Small intestine (tissue), 7 donors: ENCODE results near the gene MPZL2. TPM values are rescaled to one million over a fixed set of nuclear protein-coding genes. Genes with fewer than 3 reads are reported as not detected.

Source experiments
- DNase-seq, 2 donors: peaks; one replicate each; pipeline versions ENCODE4 v3.0.0 to v3.0.0-alpha.2; 2013
- FAIRE-seq: peaks from 2 replicates; lab custom pipeline; 2012; peaks lifted over from hg19 to GRCh38; lab: Jason Lieb, UNC
- H3K27ac ChIP-seq, 3 donors: one replicate each; pipeline ENCODE4 v1.5.1; 2013; ENCODE audit warnings: low read length in 2 of 3, mild to moderate bottlenecking in 2 of 3, control low read depth in 1 of 3, inconsistent platforms in 1 of 3, low read depth in 1 of 3, moderate library complexity in 1 of 3
- H3K27me3 ChIP-seq, 3 donors: one replicate each; pipeline ENCODE4 v1.6.1; 2013; ENCODE audit warnings: low read length in 3 of 3, inconsistent platforms in 1 of 3; ENCODE audit not compliant: control insufficient read depth in 3 of 3, insufficient read depth in 3 of 3
- H3K36me3 ChIP-seq, 3 donors: one replicate each; pipeline ENCODE4 v1.6.1; 2013; ENCODE audit warnings: low read length in 3 of 3, inconsistent platforms in 1 of 3, low read depth in 1 of 3, mild to moderate bottlenecking in 1 of 3, moderate library complexity in 1 of 3; ENCODE audit not compliant: control insufficient read depth in 3 of 3, insufficient read depth in 2 of 3
- H3K4me1 ChIP-seq, 3 donors: one replicate each; pipeline ENCODE4 v1.6.1; 2013; ENCODE audit warnings: low read length in 2 of 3, inconsistent platforms in 1 of 3, low read depth in 1 of 3, mild to moderate bottlenecking in 1 of 3, moderate library complexity in 1 of 3; ENCODE audit not compliant: control insufficient read depth in 3 of 3, insufficient read depth in 2 of 3
- H3K4me3 ChIP-seq, 3 donors: one replicate each; pipeline ENCODE4 v1.5.1; 2013; ENCODE audit warnings: low read length in 3 of 3, control low read depth in 1 of 3, inconsistent platforms in 1 of 3, low read depth in 1 of 3, mild to moderate bottlenecking in 1 of 3, moderate library complexity in 1 of 3
- H3K9me3 ChIP-seq, 2 donors: one replicate each; pipeline ENCODE4 v1.6.1; 2013; ENCODE audit warnings: low read depth in 1 of 2, low read length in 1 of 2; ENCODE audit not compliant: control insufficient read depth in 2 of 2, insufficient read depth in 1 of 2
- WGBS, 3 donors: extraction: QIAGEN DNeasy Blood & Tissue Kit; methylation state at CpG; one replicate each; pipeline ENCODE4 v1.1.7; 2013; 5-methylcytosine and 5-hydroxymethylcytosine counted together
- polyA plus RNA-seq, 4 donors: library from polyadenylated mRNA; stranded (reverse) in 3 of 4; unstranded in 1 of 4; fragments of 200-250 nt in 3 of 4; fragments of 120-200 nt in 1 of 4; gene quantifications; one replicate each; pipeline versions ENCODE4 v1.2.1 to v1.2.3, GENCODE V29; 2013
- donor health status: healthy with polysubstance abuse.
- donor health status: control.
- donor health status: control.
- donor health status: Bipolar disorder and iron deficiency.
- donor health status: healthy.

MPZL2 gene
- polyA plus RNA-seq, 4 donors: 1.6 to 44.2 (median 15.3) TPM

DNA sequence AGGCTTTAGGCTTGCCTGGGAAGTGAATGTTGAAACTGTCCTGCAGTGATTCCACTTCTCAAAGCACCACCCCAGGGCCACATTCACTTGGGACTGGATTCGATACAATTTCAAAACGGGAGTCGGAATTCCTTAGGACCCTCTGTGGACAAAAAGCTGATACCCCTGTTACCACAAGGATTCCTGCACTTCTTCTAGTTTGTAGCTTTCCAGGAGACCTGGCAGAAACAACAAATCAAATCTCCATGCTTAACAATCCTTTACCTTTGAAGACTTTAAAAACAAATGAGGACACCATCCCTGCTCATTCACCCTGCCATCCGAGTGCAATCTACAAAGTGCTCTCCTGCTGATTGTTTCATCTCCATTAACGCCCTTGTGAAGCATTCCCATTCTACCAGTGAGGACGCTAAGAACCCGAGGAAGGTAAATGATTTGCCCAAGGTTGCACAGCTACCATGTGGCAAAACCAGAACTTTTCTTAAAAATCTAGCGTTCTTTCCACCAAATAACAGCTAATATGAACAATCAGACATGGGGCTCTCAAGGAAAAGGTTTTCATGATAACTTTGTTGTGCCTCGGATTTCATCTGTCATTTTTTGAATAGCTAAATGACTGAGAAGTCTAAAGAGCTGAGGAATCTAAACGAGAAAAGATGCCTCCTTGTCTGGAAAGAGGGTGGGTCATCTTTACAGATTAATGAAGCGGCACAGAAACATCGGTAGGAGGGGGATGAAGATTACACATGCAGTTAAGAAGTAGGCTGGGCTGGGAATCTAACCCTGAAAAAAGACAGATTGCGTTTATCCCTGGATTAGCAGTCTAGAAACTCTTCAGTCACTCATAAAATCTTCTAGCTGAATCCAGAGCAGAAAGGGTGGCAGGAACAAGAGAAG lies 720 bp upstream of the MPZL2 start:
- peak overlapping the region; percentile 12 to 89 (median 82) for H3K27ac ChIP-seq
- WGBS, 3 donors: 36 to 60% (median 54%) methylated on average over 13 of the region's 13 CpGs
- peaks cover 0 to 9% (median 0%) of the 10 kb centered on the region in 3 donors for H3K36me3 ChIP-seq
- DNase-seq (peak in 1 of 2 donors; percentile 34), FAIRE-seq (no peak)
- H3K4me3 ChIP-seq: peak overlapping the region in 2 of 3 donors; percentile 5 to 48
- H3K9me3 ChIP-seq: no peaks in the 10 kb centered on the region
- H3K4me1 ChIP-seq: peaks cover 0 to 22% (median 6%) of the 10 kb centered on the region in 3 donors
- no peaks in the 10 kb centered on the region for H3K27me3 ChIP-seq

DNA sequence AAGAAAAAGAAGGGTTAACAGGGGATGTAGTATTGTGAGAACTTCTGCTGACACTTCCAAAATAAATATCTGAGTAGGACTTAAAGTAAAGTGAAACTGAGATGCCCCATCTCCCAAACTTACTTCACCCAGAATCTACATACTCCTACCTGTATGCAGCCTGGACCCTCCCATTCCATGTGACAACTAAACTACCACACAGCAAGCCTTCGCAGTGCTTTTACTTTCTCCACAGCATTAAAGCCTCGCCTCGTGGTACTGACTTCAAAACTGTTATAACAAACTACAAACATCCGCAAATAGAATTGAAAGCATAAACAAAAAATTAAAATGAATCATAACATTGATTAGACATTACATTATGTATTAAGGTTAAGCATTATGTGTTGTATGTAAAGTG lies 985 bp downstream of the MPZL2 start:
- H3K27ac ChIP-seq: peak overlapping the region in 1 of 3 donors; percentile 82
- no peaks in the 10 kb centered on the region for H3K9me3 ChIP-seq
- no peaks in the 10 kb centered on the region for H3K27me3 ChIP-seq
- WGBS, 3 donors: 10 to 30% (median 16%) methylated on average over 4 of the region's 4 CpGs
- H3K4me1 ChIP-seq: peaks cover 0 to 22% (median 6%) of the 10 kb centered on the region in 3 donors
- H3K36me3 ChIP-seq: peaks cover 0 to 13% (median 1%) of the 10 kb centered on the region in 3 donors
- H3K4me3 ChIP-seq: peak overlapping the region in 2 of 3 donors; percentile 48 to 53
- peak; percentile 33 to 48 for DNase-seq
- no peak for FAIRE-seq

DNA sequence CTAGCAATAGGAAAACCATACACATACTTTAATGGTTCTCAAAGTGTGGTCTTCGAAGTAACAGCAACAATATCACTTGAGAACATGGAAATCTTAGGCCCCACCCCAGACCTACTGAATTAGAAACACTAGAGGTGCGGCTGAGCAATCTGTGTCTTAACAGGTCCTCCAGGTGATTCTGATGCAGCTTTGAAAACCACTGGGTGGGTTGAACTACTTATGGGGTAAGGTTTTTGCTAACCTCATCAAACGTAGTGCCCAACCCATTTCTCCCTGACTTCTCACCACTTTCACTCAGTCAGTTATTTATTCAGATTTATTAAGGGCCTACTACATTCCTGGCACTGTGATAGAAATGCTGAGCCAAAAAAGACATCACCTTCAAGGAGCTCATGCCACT lies 3.7 kb downstream of the MPZL2 start:
- WGBS, 3 donors: 75 to 80% (median 78%) methylated on average over 3 of the region's 3 CpGs
- FAIRE-seq (no peak), DNase-seq (no peak)
- H3K4me3 ChIP-seq: no peak overlapping the region
- H3K36me3 ChIP-seq: peaks cover 0 to 17% (median 1%) of the 10 kb centered on the region in 3 donors
- H3K4me1 ChIP-seq: peaks cover 0 to 15% (median 6%) of the 10 kb centered on the region in 3 donors
- H3K27ac ChIP-seq: no peak overlapping the region
- no peaks in the 10 kb centered on the region for H3K9me3 ChIP-seq
- H3K27me3 ChIP-seq: no peaks in the 10 kb centered on the region

DNA sequence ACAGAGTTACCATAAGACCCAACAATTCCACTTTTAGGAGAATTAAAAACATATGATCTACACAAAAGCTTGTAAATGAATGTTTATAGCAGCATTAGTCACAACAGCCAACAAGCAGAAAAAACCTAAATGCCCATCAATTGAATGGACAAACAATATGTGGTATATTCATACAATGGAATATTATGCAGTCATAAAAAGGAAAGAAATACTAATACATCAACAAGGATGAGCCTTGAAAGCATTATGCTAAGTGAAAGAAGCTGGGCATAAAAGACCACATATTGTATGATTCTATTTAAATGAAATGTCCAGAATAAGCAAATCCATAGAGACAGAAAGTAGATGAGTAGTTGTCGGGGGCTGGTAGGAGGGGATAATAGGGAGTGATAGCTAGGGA lies 5.0 kb downstream of the MPZL2 start:
- DNase-seq: no peak
- no peak for FAIRE-seq
- H3K27me3 ChIP-seq: no peaks in the 10 kb centered on the region
- H3K4me1 ChIP-seq: peaks cover 0 to 18% (median 6%) of the 10 kb centered on the region in 3 donors
- no peak overlapping the region for H3K4me3 ChIP-seq
- no peaks in the 10 kb centered on the region for H3K9me3 ChIP-seq
- peaks cover 0 to 17% (median 1%) of the 10 kb centered on the region in 3 donors for H3K36me3 ChIP-seq
- WGBS, 3 donors: 95 to 100% (median 100%) methylated on average over 1 of the region's 1 CpG
- no peak overlapping the region for H3K27ac ChIP-seq

DNA sequence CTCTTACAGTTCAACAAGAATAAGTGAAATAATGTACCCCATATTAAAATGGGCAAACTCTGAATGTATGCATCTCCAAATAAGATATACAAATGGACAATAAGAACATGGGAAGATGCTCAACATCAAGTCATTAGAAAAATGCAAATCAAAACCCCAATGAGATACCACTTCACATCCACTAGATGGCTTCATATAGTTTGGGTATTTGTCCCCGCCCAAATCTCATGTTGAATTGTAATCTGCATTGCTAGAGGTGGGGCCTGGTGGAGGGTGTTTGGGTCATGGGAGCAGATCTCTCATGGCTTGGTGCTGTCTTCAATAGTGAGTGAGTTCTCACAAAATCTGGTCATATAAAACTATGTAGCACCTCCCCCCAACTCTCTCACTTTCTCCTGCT lies 5.7 kb downstream of the MPZL2 start:
- DNase-seq: no peak
- WGBS, 3 donors: 25 to 92% (median 87%) methylated on average over 1 of the region's 1 CpG
- Histone ChIP-seq H3K4me1 (peaks cover 0 to 18% (median 6%) of the 10 kb centered on the region in 3 donors), H3K9me3 (no peaks in the 10 kb centered on the region), H3K36me3 (peaks cover 0 to 17% (median 1%) of the 10 kb centered on the region in 3 donors), H3K27ac (no peak overlapping the region), H3K4me3 (no peak overlapping the region), H3K27me3 (no peaks in the 10 kb centered on the region)
- no peak for FAIRE-seq

DNA sequence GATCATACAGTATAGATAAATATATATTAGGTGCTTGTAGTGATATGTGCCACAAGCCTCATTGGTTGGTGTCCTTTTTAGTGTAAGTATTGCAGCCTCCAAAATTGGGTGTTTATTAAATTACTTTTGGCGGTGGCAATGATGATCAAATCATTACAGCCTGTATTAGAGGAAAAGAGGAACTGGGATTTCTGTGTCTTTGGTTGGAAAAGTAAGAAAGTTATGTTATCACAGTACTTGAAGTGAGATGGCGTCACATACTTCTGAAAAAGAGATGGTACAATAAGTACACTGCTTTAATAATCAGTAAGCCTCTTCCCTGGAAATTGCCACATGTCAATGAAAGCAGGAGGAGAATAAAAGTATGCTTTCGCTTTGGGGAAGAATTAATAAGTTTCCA lies 11.4 kb downstream of the MPZL2 start:
- Histone ChIP-seq H3K9me3 (no peaks in the 10 kb centered on the region), H3K4me1 (peaks cover 0 to 6% (median 0%) of the 10 kb centered on the region in 3 donors), H3K36me3 (peaks cover 0 to 4% (median 0%) of the 10 kb centered on the region in 3 donors), H3K27ac (peak overlapping the region; percentile 20 to 98 (median 92)), H3K27me3 (no peaks in the 10 kb centered on the region), H3K4me3 (peak overlapping the region in 2 of 3 donors; percentile 72 to 93)
- peak in 1 of 2 donors; percentile 47 for DNase-seq
- 34 to 50% (median 47%) methylated on average over 3 of the region's 3 CpGs for WGBS, 3 donors
- no peak for FAIRE-seq

DNA sequence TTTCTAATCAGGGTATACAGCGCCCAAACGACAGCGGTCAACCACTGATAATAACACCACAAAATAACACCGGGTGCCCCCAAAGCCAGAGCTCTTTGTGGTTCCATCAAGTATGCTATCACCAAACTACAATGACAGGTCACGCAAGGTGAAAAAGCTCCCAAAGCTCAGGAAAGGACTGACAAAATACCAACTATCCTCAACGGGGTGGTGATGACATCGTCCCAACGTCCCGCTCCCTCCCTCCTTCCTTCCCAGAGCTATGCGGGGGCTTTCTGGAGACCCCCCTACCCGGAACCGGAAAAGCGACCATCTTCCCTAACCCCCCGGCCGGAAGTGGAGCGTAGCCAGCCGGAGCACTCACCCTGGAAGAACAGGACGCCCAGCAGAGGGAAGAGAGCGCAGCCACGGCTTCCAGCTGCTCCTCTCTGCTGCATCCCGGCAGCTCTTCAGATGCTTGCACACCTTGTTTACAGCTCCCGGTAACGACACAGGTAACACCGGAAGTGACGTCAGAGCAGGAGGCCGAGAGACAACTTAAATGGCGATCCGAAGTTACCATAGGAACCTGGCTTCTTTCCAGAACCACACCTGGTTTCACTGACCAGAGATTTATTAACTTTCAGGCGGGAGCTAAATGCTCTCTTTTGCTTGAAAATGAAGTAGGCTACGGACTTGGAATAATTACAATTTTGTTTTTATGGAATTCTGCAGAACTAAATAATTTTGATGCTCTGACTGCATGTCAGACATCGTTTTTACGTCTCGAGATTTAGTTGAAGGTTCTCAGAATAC lies 12.0 kb downstream of the MPZL2 start, which contains the start of gene MPZL3:
MPZL3 (minus strand) TSS at position 508 of the 795 bp plus-strand sequence; CDS start at position 437, 71 bp downstream.
- H3K4me1 ChIP-seq: peaks cover 0 to 10% (median 0%) of the 10 kb centered on the region in 3 donors
- no peaks in the 10 kb centered on the region for H3K9me3 ChIP-seq
- peak; percentile 99 for DNase-seq
- H3K4me3 ChIP-seq: peak within 1 kb of the TSS; percentile 50 to 93 (median 72)
- no peaks in the 10 kb centered on the region for H3K27me3 ChIP-seq
- peak; percentile 30 for FAIRE-seq
- WGBS, 3 donors: 1 to 2% (median 1%) methylated on average over 33 of the region's 33 CpGs
- peak within 1 kb of the TSS; percentile 92 to 98 (median 97) for H3K27ac ChIP-seq
- peaks cover 0 to 4% (median 0%) of the 10 kb centered on the region in 3 donors for H3K36me3 ChIP-seq

DNA sequence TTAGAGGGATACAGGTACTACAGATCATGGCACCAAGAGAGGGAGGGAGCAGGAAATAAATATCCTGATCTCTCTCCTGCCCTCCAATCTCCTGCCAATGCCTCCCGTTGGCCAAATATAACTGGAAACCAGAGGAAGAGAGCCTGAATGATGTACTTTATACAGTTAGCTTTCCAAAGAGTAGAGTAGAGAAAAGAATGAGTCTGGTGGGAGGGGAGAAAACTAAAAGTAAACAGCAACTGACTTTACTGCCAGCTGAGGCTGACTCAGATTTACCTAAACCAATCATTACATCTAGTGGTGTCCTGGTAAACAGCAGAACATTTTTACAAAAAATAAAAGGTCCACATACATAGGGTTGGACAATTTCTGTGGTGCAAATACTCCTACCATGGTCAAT lies 17.1 kb downstream of the MPZL2 start:
- 54 to 89% (median 82%) methylated on average over 1 of the region's 1 CpG for WGBS, 3 donors
- DNase-seq: no peak
- Histone ChIP-seq H3K27ac (peak overlapping the region in 2 of 3 donors; percentile 57 to 60), H3K36me3 (no peaks in the 10 kb centered on the region), H3K27me3 (no peaks in the 10 kb centered on the region), H3K9me3 (no peaks in the 10 kb centered on the region), H3K4me3 (no peak overlapping the region), H3K4me1 (peaks cover 0 to 4% (median 0%) of the 10 kb centered on the region in 3 donors)
- FAIRE-seq: no peak
